C4-2B (cell line): Measurements from ENCODE around the gene PAX9.

Experiments used
- H3K27ac ChIP-seq: fragments of 450-650 bp; 2 replicates; pipeline ENCODE4 v1.5.1; 2017
- ZFX ChIP-seq: fragments of 450-650 bp; IDR thresholded peaks from 2 replicates; pipeline ENCODE4 v1.6.1; 2017
- TF ChIP-seq, protein P1 (sequence below): fragments of 450-650 bp; conservative IDR thresholded peaks from 2 replicates; pipeline ENCODE4 v1.5.1; 2017; ENCODE audit warnings: mild to moderate bottlenecking

PAX9 gene

GRCh38 chr14:36656687-36657398, 4.8 kb upstream of the PAX9 start:
- TF ChIP-seq, protein P1, sequence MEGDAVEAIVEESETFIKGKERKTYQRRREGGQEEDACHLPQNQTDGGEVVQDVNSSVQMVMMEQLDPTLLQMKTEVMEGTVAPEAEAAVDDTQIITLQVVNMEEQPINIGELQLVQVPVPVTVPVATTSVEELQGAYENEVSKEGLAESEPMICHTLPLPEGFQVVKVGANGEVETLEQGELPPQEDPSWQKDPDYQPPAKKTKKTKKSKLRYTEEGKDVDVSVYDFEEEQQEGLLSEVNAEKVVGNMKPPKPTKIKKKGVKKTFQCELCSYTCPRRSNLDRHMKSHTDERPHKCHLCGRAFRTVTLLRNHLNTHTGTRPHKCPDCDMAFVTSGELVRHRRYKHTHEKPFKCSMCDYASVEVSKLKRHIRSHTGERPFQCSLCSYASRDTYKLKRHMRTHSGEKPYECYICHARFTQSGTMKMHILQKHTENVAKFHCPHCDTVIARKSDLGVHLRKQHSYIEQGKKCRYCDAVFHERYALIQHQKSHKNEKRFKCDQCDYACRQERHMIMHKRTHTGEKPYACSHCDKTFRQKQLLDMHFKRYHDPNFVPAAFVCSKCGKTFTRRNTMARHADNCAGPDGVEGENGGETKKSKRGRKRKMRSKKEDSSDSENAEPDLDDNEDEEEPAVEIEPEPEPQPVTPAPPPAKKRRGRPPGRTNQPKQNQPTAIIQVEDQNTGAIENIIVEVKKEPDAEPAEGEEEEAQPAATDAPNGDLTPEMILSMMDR = no peak
- no peak for TF ChIP-seq ZFX

GRCh38 chr14:36657399-36658122, 4.1 kb upstream of the PAX9 start:
- no peak for TF ChIP-seq ZFX
- TF ChIP-seq, protein P1 = no peak
- H3K27ac ChIP-seq = no peak overlapping the region

More at GRCh38 chr14:36656687-36657398, 4.8 kb upstream of the PAX9 start:
- no peak overlapping the region for H3K27ac ChIP-seq

- TF ChIP-seq, protein P1 = no peak
- TF ChIP-seq ZFX = no peak
- no peak overlapping the region for H3K27ac ChIP-seq
Observed at GRCh38 chr14:36658123-36659009, 3.3 kb upstream of the PAX9 start.

GRCh38 chr14:36659010-36659821, 2.4 kb upstream of the PAX9 start:
- H3K27ac ChIP-seq = no peak overlapping the region
- no peak for TF ChIP-seq ZFX
- TF ChIP-seq, protein P1 = no peak

GRCh38 chr14:36659822-36660735, 1.6 kb upstream of the PAX9 start:
- TF ChIP-seq, protein P1 = peak; percentile 25
- no peak for TF ChIP-seq ZFX
- no peak overlapping the region for H3K27ac ChIP-seq
